Lower lobe of right lung (tissue), 2 donors: Measurements from ENCODE around the gene DENND4B. TPM values are rescaled to one million over a fixed set of nuclear protein-coding genes. Genes with fewer than 3 reads are reported as not detected.
"Not testable (repeated sequence)": the region's sequence is repeated elsewhere in the genome, so short reads cannot be mapped to it uniquely, and the experiment has no call there.

Experiments used
- ATAC-seq, 2 donors: fragments of 200-7000 bp; cut with Tn5 transposase; one replicate each; pipeline ENCODE4 v1.9.1; 2020 to 2022; ENCODE audit warnings: mild to moderate bottlenecking in 2 of 2, moderate library complexity in 2 of 2
- DNase-seq: peaks from one replicate; pipeline ENCODE4 v3.0.0-alpha.2; 2020
- H3K27ac ChIP-seq: fragments of 200-600 bp; one replicate; pipeline ENCODE4 v1.8.0; 2022
- H3K27me3 ChIP-seq: fragments of 200-600 bp; one replicate; pipeline ENCODE4 v1.8.0; 2022; ENCODE audit warnings: low read depth
- H3K36me3 ChIP-seq: fragments of 200-600 bp; one replicate; pipeline ENCODE4 v1.8.0; 2022; ENCODE audit warnings: mild to moderate bottlenecking
- H3K4me1 ChIP-seq: fragments of 200-600 bp; one replicate; pipeline ENCODE4 v1.8.0; 2022
- H3K4me3 ChIP-seq: fragments of 200-600 bp; one replicate; pipeline ENCODE4 v1.8.0; 2022; ENCODE audit warnings: mild to moderate bottlenecking
- H3K9me3 ChIP-seq: fragments of 200-600 bp; one replicate; pipeline ENCODE4 v1.8.0; 2022
- intact Hi-C: fragments of 100-400 bp; cut with DNase I; formaldehyde crosslinking; loops from one replicate; pipeline ENCODE4 v1.11.0; 2022
- total RNA-seq: library from RNA; stranded (reverse); fragmentation: NEBNext Ultra II Directional; extraction: Animal tissue kit (Norgen Biotek cat#: 25700); gene quantifications from one replicate; pipeline ENCODE4 v1.2.1, GENCODE V29; 2021
- TF ChIP-seq, protein P1 (sequence below): fragments of 200-600 bp; IDR thresholded peaks from one replicate; pipeline ENCODE4 v1.8.0; 2022; ENCODE audit warnings: antibody characterized with exemption, mild to moderate bottlenecking
- donor health status: DM: no; HTN: yes; CAD: no; lungs with severe emphysema.

DENND4B gene
- total RNA-seq, 1 donor from 2014 or later, result 95.4 TPM

DNA sequence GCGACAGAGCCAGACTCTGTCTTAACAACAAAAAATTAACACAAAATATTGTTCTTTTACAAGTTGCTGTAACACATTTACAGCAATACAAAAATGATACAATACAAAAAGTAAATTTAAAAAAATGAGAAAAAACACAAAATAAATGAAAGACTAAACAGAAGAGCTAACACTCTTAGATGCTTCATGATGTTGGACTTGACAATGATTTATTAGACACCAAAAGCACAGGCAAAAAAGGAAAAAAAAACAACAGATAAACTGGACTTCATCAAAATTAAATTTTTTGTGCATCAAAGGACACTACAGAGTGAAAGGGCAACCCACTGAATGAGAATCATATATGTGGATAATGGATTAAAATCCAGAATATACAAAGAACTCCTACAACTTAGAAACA lies 40.1 kb downstream of the DENND4B start:
- Histone ChIP-seq H3K36me3 (peaks cover 9% of the 10 kb centered on the region), H3K27ac (no peak overlapping the region), H3K27me3 (no peaks in the 10 kb centered on the region), H3K4me1 (peaks cover 8% of the 10 kb centered on the region), H3K4me3 (no peak overlapping the region), H3K9me3 (no peaks in the 10 kb centered on the region)
- DNase-seq (no peak), ATAC-seq (no peak)
- intact Hi-C loops, result no loop called here
- TF ChIP-seq, protein P1, sequence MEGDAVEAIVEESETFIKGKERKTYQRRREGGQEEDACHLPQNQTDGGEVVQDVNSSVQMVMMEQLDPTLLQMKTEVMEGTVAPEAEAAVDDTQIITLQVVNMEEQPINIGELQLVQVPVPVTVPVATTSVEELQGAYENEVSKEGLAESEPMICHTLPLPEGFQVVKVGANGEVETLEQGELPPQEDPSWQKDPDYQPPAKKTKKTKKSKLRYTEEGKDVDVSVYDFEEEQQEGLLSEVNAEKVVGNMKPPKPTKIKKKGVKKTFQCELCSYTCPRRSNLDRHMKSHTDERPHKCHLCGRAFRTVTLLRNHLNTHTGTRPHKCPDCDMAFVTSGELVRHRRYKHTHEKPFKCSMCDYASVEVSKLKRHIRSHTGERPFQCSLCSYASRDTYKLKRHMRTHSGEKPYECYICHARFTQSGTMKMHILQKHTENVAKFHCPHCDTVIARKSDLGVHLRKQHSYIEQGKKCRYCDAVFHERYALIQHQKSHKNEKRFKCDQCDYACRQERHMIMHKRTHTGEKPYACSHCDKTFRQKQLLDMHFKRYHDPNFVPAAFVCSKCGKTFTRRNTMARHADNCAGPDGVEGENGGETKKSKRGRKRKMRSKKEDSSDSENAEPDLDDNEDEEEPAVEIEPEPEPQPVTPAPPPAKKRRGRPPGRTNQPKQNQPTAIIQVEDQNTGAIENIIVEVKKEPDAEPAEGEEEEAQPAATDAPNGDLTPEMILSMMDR, result no peak

DNA sequence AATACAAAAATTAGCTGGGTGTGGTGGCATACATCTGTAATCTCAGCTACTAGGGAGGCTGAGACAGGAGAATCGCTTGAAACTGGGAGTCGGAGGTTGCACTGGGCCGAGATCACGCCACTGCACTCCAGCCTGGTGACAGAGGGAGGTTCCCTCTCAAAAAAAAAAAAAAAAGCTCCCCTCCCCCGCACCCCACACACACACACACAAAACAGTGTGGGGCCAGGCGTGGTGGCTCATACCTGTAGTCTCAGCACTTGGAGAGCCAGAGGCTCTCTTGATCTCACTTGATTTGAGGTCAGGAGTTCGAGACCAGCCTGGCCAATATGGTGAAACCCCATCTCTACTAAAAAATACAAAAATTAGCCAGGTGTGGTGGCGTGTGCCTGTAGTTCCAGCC lies 40.6 kb downstream of the DENND4B start:
- H3K36me3 ChIP-seq, intact Hi-C loops, H3K27me3 ChIP-seq, DNase-seq, H3K9me3 ChIP-seq, ATAC-seq, H3K4me1 ChIP-seq, H3K27ac ChIP-seq, H3K4me3 ChIP-seq: not testable (repeated sequence)

DNA sequence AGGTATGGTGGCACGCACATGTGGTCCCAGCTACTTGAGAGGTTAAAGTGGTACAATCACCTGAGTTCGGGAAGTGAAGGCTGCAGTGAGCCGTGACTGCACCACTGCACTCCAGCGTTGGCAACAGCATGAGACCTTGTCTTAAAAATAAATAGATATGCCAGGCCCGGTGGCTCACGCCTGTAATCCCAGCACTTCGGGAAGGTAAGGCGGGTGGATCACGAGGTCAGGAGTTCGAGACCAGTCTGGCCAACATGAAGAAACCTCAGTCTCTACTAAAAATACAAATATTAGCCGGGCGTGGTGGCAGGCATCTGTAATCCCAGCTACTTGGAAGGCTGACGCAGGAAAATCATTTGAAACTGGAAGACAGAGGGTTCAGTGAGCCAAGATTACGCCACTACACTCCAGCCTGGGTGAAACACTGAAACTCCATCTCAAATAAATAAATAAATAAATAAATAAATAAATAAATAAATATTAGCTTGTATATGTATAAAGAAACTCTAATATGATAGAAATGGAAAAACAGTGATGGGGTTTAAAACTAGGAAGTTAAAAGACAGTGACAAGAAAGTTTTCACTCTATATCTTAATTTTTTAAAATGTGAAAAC lies 42.6 kb downstream of the DENND4B start:
- no peak overlapping the region for H3K4me3 ChIP-seq
- DNase-seq, result no peak
- no peak for ATAC-seq

DNA sequence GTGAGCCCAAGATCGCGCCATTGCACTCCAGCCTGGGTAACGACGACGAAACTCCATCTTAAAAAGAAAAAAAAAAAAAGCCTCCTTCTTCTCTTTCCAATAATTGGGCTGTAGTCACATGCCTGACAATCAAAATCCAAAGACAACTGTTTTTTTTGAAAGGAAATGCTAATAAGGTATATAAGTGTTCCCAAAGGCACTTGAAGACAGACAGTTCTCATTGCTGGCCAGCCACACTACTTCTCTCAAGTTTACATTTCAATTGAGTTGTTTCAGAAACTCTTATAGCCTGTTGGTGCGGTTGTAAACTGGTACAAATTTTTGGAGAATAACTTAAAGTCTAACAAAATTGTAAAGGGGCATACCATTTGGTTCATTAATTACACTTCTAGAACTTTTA lies 47.0 kb downstream of the DENND4B start:
- DNase-seq, result no peak
- TF ChIP-seq, protein P1, result no peak

More for the DNA sequence above, 42.6 kb downstream of the DENND4B start:
- intact Hi-C loops, result no loop called here
- H3K4me1 ChIP-seq, result peaks cover 14% of the 10 kb centered on the region
- no peak overlapping the region for H3K27ac ChIP-seq
- TF ChIP-seq, protein P1, result no peak
- H3K9me3 ChIP-seq, result no peaks in the 10 kb centered on the region
- H3K27me3 ChIP-seq, result no peaks in the 10 kb centered on the region
- peaks cover 14% of the 10 kb centered on the region for H3K36me3 ChIP-seq

DNA sequence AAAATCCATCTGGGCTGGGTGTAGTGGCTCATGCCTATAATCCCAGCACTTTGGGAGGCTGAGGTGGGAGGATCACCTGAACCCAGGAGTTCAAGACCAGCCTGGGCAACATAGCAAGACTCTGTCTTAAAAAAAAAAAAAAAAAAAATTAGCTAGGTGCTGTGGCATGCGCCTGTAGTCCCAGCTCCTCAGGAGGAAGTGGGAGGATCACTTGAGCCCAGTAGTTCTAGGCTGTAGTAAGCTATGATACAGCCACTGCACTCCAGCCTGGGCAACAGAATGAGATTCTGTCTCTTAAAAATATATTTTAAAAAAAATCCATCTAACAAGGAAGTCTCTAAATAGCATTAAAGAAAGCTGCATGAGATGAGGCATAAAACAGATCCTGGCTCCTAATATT lies 50.7 kb downstream of the DENND4B start:
- intact Hi-C loops, DNase-seq, H3K4me1 ChIP-seq, H3K9me3 ChIP-seq, H3K4me3 ChIP-seq, H3K27me3 ChIP-seq, H3K27ac ChIP-seq: not testable (repeated sequence)
- ATAC-seq, result peak in 1 of 2 donors; percentile 47
- H3K36me3 ChIP-seq, result peaks cover 46% of the 10 kb centered on the region

More for the DNA sequence above, 47.0 kb downstream of the DENND4B start:
- Histone ChIP-seq H3K4me1 (peaks cover 13% of the 10 kb centered on the region), H3K27me3 (no peaks in the 10 kb centered on the region), H3K36me3 (peaks cover 34% of the 10 kb centered on the region), H3K4me3 (no peak overlapping the region), H3K9me3 (no peaks in the 10 kb centered on the region), H3K27ac (no peak overlapping the region)
- peak in 1 of 2 donors; percentile 40 for ATAC-seq
- intact Hi-C loops, result no loop called here

DNA sequence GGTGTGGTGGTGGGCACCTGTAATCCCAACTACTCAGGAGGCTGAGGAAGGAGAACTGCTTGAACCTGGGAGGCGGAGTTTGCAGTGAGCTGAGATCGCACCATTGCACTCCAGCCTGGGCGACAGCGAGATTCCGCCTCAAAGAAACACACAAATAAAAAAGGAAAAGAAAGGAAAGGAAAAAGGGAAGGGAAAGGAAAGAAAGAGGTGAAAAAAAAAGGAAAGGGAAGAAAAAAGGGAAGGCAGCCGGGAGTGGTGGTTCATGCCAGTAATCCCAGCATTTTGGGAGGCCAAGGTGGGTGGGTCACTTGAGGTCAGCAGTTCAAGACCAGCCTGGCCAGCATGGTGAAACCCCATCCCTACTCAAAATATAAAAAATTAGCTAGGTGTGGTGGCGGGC lies 55.5 kb downstream of the DENND4B start:
- DNase-seq, intact Hi-C loops, H3K27me3 ChIP-seq, H3K4me3 ChIP-seq, H3K9me3 ChIP-seq, ATAC-seq, H3K27ac ChIP-seq: not testable (repeated sequence)
- Histone ChIP-seq H3K36me3 (peaks cover 26% of the 10 kb centered on the region), H3K4me1 (peaks cover 25% of the 10 kb centered on the region)

DNA sequence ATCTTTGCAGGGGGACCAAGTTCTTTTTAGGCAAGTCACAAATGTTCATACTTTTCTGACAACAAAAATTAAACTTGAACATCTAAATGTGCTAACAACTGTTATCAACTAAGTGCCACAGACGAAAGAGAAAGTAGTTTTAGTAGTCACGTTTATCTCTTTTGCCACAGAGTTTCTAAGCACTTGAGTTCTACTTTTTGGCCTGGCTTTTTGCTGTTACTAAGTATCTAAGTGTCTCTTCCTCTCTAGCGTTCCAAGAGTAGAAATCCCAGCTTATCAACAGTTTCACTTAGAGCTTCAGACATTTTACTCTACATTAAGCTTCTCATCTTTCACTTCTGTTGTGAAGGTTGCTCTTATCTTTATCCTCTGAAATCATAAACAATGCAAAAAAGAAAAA lies 58.0 kb downstream of the DENND4B start:
- no peak for DNase-seq
- no peaks in the 10 kb centered on the region for H3K9me3 ChIP-seq
- no peak overlapping the region for H3K4me3 ChIP-seq
- H3K27ac ChIP-seq, result no peak overlapping the region
- TF ChIP-seq, protein P1, result no peak
- peak; percentile 29 to 61 for ATAC-seq
- peaks cover 25% of the 10 kb centered on the region for H3K4me1 ChIP-seq
- H3K36me3 ChIP-seq, result peaks cover 24% of the 10 kb centered on the region
- H3K27me3 ChIP-seq, result no peaks in the 10 kb centered on the region
- intact Hi-C loops, result no loop called here
